Activated CD8-positive, alpha-beta memory T cell treated with anti-CD3 and anti-CD28 coated beads for 24 hours (primary cell): ENCODE measurements around the gene ARMH4.
"Not testable (repeated sequence)": the region's sequence is repeated elsewhere in the genome, so short reads cannot be mapped to it uniquely, and the experiment has no call there.

Source experiments
- DNase-seq: peaks from one replicate; pipeline ENCODE4 v3.0.0-alpha.2; 2020

ARMH4 gene

GRCh38 chr14:58143106-58143505 lies 8.9 kb downstream of the ARMH4 start:
- DNase-seq: no peak

- DNase-seq: no peak
Observed at GRCh38 chr14:58141893-58142292, 10.1 kb downstream of the ARMH4 start.

DNA sequence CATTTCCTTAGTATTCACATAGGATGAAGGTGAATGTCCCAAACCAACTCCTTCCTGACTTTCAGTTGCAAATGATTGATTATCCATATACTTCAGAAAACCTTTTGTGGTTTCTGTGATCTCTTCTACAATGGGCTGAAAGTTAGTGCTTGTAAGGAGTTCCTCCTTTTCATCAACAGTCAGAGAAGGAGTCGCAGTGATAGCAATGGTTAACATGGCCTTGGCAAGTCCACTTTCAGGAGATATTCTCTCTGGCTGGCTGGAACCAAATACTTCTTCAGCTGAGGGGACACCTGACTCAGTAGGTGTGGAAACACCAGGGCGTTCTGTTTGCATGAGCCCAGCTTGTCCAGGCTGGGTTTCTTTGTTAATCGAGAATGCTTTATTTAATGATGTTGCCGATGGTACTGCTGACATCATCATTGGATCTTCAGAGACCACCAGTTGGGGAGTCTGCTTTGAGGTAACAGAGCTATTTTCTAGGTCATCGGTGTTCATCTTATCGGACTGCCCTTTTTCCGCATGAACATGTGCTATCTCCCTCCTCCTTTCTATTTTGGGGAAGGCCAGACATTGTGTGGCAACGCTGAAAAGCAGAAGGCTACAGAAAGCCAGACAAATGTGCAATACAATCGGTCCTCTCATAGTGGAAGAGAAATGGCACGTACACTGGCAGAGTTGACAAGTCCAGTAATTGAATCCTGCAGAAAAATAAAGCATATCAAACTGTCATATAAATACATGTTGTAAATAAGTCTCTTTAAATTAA lies 13.1 kb downstream of the ARMH4 start:
- DNase-seq: no peak

GRCh38 chr14:58138031-58138713 lies 13.8 kb downstream of the ARMH4 start:
- DNase-seq: no peak

- DNase-seq: no peak
Observed at GRCh38 chr14:58133739-58134138, 18.3 kb downstream of the ARMH4 start.

DNA sequence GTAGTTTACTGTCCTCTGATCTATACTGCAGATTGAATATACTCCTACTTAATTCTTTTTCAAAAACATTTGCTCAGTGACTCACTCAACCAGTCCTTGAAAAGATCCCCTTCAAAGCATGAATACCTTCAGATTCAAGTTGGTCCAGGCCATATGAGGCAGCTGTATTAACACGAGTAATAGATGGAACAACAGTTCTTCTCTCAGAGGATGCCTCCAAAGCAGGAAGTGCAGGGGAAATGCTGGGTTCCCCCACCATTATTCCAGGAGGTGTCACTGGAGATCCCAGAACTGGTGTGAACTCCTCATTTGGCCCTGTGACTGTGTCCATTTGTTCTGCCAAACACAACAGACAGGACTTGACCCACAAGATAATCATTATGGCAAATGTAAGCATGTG lies 20.6 kb downstream of the ARMH4 start:
- DNase-seq: no peak

DNA sequence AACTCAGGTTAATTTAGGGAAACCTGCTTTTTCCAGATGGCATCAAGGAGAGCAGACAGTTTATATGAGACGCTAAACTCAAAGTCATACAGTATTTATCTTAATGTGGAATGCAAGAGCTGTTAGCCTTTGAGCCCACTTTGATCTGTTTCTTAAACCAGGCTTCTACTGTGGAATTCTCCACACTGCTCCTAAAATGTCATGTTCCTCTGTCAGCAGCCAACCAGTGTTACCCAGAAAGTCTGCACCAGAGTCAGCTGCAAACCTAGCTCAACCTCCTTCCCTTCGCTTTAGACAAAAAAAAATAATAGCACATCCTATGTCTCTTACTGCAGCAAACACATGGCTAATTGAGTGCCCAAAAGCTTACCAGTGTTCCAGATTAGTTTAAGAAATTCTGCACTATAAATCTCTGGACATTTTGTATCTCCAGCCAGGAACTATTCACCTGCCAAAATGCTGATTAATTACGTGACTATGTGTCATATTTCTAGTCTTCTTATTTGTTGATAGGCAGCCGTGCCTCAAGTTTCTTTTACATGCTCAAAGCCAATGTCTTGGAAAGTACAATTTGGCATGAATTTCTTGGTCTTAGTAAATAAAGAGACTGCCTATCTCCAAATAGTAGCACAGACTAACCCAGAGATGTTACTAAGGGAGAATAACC lies 21.8 kb downstream of the ARMH4 start:
- DNase-seq: no peak

GRCh38 chr14:58129208-58129607 lies 22.8 kb downstream of the ARMH4 start:
- no peak for DNase-seq

DNA sequence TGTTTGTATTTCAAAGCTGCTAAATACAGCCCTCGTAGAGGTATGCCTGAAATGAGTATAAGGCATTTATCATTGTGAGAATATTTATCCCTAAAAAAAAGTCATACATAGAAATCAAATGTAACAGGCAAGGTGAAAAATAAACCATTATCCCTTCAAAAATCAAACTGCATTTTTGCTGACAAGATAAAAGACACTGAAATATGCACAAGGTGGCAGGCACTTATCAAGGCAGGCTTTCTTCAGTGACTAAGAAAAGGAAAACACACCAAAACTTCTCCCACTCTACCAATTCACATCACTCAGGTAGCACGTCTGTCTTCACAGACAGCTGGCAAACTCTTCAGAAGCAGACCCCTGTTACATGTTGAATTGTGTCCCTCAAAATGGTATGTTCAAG lies 23.6 kb downstream of the ARMH4 start:
- no peak for DNase-seq

DNA sequence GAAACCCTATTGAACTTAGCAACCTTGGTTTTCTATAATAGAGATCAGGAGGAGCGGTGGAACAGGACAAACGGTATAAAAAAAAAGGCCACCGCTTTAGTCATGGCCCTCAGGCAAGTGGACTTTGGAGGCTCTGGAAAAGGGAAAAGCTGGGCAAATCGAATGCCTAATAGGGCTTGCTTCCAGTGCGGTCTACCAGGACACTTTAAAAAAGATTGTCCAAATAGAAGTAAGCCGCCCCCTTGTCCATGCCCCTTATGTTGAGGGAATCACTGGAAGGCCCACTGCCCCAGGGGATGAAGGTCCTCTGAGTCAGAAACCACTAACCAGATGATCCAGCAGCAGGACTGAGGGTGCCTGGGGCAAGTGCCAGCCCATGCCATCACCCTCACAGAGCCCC lies 29.5 kb downstream of the ARMH4 start:
- not testable (repeated sequence) for DNase-seq

DNA sequence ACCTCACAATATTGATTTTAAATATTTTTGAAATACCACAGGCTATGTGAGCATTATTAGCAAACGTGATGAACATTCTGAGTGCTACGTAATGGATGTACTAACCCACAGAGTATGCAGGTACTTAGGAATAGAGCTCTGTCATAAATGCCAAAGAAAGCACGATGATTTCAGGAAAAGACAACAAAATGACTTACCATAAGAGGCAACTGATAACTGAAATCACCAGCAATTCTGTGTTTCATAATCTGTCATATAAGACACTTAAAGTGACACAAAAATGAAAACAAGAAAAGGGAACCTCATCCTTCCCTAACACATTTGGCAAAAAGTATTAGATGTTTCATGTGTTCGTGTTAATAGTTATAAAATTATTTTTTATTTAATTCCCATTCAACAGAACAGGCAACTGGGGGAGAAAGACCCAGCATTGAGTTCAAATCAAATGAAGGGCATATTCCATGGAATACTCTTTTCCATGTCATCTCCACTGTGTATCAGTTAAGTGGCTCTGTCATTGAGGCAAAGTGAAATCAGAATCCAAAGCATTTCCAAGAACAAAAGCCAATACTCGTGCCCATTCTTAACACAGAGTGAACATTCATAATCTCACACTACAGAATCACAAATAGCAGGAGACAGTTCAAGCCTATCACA lies 30.4 kb downstream of the ARMH4 start:
- no peak for DNase-seq

GRCh38 chr14:58119381-58119780 lies 32.6 kb downstream of the ARMH4 start:
- no peak for DNase-seq

GRCh38 chr14:58118097-58118815 lies 33.8 kb downstream of the ARMH4 start:
- no peak for DNase-seq

GRCh38 chr14:58109744-58110143 lies 42.3 kb downstream of the ARMH4 start:
- DNase-seq: no peak

GRCh38 chr14:58108717-58109116 lies 43.3 kb downstream of the ARMH4 start:
- DNase-seq: no peak

- no peak for DNase-seq
Observed at GRCh38 chr14:58107947-58108552, 44.0 kb downstream of the ARMH4 start.

- no peak for DNase-seq
Observed at GRCh38 chr14:58107041-58107440, 45.0 kb downstream of the ARMH4 start.

GRCh38 chr14:58106446-58106845 lies 45.6 kb downstream of the ARMH4 start:
- no peak for DNase-seq

- DNase-seq: no peak
Observed at GRCh38 chr14:58104808-58105207, 47.2 kb downstream of the ARMH4 start.

GRCh38 chr14:58100735-58101368 lies 51.2 kb downstream of the ARMH4 start:
- no peak for DNase-seq

- DNase-seq: no peak
Observed at GRCh38 chr14:58099682-58100081, 52.3 kb downstream of the ARMH4 start.

GRCh38 chr14:58098507-58098906 lies 53.5 kb downstream of the ARMH4 start:
- no peak for DNase-seq
